Measurements from ENCODE around the gene NCK2.

- TF ChIP-seq CTCF (IDR thresholded peaks at IDR 0.05; ENCODE audit: low read length) (no peak), EZH2 (IDR thresholded peaks at IDR 0.05; ENCODE audit: borderline replicate concordance, low read length) (no peak)
These were observed 133.2 kb downstream of the NCK2 start for GRCh38 chr2:105877945-105878344.
